CD4-positive, alpha-beta T cell treated with Interleukin-15 for 1 hour (primary cell): ENCODE measurements around the gene SLC24A3.
A peak's percentile ranks its signal among the peaks of the same experiment; 100 is the strongest.

Experiments used
- DNase-seq: peaks from one replicate; pipeline ENCODE4 v3.0.0-alpha.2; 2020

The SLC24A3 gene

GRCh38 chr20:19244291-19244690 is 31.8 kb downstream of the SLC24A3 start:
- no peak for DNase-seq

DNA sequence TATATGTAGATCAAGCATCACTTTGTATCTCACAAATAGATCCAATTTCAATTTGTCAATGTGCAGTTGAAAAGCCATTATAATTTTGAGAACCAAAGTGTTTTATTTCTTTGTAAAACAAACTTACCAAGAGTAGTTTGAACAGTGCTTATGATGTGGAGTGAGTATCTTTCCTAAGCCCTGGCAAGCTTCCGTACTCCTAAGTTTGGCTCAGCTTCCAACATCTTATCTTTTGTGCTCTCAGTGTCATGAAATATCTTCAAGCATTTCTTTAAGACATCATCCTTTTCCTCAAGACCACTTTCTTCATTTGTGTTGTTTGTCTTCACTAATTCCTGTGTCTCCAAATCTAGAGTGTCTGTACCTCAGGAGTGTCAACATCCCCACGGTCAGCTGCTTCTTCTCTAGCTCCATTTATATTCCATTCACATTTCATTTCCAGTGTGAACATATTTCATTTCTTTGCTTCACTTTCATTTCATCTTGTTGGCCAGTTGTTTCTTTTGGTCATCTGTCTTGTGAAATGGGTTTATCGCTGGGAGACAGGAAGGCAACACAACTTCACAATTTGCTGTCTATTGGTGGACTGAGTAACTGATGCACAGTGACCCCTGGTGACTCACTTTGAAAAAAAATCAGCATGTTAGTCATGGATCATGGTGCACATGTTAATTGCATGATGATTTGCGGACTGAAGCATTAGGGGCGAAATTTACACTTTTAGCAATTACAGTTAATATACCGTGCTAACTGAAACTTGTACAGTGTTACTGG is 36.9 kb downstream of the SLC24A3 start:
- peak; percentile 30 for DNase-seq

DNA sequence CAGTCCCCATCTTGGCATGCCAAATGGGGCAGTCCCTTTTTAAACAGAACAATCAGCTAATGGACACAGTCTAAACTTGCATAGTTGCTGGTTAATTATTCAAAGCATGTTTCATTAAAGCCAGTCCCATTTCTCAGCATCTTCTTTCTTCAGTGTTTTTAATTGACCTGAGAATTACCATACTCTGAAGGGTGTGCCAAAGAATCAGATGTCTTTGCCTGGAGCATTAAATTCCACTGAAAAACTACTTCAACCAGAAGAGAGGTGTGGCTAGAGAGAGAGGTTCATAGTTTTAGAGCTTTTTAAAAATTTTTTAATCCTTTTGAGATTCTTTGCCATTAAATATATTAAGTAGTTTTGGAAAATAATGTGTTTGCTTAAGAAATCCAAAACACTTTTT is 37.9 kb downstream of the SLC24A3 start:
- DNase-seq, result no peak

DNA sequence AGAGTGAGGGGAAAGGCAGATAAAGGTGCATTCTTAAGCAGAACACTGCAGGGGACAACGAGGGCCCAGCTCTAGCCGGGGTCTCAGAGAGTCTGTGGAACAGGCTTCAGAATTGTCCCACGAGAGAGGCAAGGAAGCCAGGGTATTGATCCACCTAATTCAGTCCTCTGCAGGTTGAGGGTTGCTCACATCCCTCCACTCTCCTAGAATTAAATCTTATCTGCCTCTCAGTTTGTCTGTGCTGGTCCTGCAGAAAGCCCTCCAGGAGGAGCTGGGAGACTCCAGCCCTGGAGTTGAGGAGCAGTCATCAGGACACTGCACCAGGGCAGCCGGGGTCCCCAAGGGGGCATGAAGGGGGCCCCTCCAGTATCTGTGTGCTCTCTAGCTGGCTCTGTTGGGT is 39.1 kb downstream of the SLC24A3 start:
- DNase-seq, result no peak

DNA sequence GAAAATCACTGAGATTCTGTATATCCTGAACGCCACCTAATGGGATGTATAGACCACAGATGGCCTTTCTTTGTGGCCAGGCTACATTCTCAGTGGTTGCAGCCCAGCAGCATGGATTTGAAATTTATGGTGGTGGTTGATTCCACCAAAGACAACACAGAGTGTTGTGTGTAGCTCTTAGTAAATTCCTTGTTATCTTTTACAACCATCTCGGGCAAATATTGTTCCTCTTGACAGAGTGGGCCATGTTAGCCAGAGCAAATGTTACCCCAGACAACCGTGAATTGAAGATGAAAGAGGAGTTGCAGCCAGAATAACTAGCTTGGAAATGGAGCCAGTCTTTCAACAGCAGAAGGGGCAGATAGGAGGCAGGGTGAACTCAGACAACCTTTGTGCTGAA is 39.5 kb downstream of the SLC24A3 start:
- DNase-seq, result no peak

- peak; percentile 54 for DNase-seq
Observed at GRCh38 chr20:19252451-19253120, 40.1 kb downstream of the SLC24A3 start.

- no peak for DNase-seq
Observed at GRCh38 chr20:19253316-19253715, 40.9 kb downstream of the SLC24A3 start.

DNA sequence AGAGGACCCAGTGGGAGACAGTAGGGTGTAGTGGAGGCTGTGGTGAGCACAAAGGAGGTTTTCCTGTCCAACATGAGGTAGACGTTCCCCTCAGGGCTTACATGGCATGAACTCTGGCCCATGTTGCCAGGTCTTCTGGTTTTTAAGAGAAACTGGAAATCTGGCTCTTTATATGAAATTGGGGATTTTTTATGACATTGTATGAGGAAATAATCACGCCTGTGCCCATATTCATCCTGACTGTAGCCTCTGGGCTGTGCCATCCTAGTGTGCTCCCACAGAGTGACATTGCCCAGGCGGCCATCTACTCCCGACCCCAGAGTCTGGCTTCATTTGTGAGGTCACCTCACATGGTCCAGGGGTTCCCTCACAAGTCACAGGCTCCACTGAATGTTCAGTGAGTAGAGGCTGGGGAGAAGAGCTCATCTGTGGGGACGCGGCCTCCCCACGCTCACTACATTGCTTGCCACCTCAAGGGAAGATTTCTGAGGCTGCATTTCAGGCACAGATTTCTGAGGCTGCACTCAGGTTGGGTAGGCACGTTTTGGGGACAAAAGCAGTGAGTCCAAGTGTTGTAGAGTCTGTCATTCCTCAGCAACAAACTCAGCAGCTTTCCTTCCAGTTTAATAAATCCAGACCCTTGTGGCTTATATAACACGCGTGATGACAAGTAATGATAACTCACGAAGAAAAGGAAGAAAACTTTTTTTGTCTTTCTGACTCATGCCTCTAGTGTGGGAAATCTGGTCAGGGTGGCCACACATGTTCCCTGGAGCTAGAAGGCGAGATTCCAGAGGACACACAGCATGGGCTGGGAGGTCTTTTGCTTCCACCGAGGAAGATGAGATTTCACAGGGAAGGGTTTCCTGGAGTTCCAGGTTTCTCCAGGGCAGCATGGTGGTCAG is 41.7 kb downstream of the SLC24A3 start:
- no peak for DNase-seq

DNA sequence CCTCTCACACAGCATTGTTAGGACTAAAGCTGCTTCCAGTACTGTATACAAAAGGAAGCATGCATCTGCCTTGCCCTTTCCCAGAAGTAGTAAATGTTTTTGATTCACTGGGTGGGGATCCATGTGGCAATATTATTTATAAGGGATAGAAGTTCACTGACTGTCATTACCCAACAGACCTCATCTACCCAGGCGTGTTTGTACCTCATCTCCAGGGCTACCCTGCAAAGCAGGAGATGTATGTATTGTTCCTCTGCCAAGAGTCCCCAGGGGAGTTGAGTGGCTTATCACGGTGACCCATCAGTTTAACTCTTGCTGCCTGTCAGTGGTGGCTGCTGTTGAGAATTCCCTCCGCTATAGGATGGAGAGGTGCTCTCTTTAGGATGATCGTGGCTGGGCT is 42.5 kb downstream of the SLC24A3 start:
- no peak for DNase-seq

- DNase-seq, result no peak
Observed at GRCh38 chr20:19256085-19256484, 43.6 kb downstream of the SLC24A3 start.

DNA sequence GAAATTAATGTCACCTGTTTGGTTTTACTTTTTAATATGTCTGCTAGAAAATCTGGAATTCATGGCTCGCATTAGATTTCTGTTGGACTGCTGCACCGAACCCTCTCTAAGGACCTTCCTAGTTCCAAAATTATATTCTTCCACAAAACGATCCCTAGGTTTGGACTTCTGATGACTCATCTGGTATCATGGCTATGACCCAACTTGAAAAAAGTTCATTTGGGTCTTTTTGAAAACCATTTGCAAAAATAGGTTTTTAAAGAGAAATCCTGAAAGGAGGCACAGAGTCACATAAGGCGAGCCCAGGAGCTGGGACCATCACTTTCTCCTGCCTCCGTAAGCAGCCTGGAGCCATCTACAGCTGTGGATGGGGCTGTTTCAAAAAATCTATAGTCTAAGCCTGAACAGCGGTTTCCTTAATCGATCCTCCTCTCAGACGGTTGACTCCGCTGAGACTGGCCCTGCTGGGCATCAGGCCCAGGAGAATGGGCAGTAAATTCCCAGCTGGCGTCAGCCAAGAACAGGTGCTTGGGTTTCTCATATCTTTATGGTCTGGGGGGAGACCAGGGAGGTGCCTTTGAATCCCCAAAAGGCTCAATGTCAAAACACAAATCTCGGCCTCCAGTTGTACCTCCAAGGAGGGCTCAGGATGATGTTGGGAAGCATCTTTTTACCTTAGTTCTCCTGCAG is 44.6 kb downstream of the SLC24A3 start:
- no peak for DNase-seq

GRCh38 chr20:19257865-19258264 is 45.4 kb downstream of the SLC24A3 start:
- DNase-seq, result no peak

DNA sequence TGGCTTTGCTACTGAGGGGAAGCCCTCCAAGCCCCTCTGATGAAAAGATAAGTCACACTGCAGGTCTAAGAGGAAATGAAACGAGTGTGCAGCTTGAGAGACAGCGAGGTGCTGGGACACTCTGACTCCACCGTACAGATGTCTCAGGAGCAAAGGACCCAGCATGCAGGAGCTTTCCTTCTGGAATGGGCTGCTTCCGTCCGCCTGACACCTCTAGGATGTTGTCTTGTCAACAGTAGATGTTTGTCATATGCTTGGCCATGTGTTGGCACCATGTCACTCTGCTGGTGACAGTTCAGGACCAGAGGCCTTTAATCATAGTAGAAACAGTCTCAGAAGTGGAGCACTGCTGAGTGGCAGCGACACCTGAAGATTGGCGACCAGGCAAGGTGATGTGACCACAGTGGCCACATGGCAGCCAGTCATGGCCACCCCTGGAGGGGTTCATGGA is 46.7 kb downstream of the SLC24A3 start:
- DNase-seq, result no peak

GRCh38 chr20:19260412-19261090 is 48.1 kb downstream of the SLC24A3 start:
- peak; percentile 44 for DNase-seq

DNA sequence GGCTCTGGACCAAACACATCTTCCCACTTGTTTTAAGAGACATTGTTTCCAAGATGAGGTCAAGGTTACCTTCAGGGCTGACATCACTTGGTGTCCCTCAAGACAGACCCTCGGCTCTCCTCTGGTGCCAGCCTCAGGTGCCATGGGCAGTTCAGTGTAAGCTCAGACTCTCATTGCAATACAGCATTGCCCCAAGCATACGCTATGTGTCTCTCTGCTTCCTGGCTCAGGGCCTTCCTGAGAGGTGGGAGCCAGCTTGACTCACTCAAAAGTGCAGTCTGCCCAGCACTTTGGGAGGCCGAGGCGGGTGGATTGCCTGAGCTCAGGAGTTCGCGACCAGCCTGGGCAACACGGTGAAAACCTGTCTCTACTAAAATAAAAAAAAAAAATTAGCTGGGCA is 51.7 kb downstream of the SLC24A3 start:
- DNase-seq, result no peak

GRCh38 chr20:19265646-19266374 is 53.4 kb downstream of the SLC24A3 start:
- no peak for DNase-seq

GRCh38 chr20:19268426-19268825 is 56.0 kb downstream of the SLC24A3 start:
- DNase-seq, result no peak

GRCh38 chr20:19269737-19270340 is 57.4 kb downstream of the SLC24A3 start:
- no peak for DNase-seq

DNA sequence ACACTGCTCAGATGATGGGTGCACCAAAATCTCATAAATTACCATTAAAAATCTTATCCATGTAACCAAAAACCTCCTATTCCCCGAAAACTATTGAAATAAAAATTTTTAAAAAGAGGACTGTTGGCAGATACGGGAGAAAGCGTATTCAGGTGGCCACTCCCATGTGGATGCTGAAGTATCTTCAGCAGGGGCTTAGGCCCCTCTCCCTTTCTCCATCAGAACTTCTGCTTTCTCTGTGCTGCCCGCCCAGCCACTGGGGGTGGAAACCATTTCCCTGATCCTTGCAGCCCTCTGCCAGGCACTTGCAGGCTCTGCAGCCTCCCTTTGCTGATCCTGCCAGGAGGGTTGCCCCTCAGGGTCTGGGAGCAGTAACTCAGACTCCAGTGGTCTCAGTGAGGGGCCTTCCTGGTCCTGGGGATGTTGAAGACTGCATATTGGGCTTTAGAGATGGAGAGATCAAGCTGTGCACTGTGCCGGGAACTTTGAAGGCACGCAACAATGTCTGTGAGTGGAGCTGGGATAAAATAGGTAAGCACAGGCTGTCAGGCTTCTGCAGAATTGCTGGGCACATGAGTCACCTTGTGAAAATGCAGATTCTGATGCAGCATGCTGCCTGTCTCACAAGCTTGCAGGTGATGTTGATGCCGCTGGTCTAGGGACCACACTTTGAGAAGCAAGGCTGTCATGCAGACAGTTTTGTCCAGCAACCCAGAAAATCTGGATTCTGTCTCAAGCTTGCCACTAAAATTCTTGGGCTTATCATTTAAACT is 59.6 kb downstream of the SLC24A3 start:
- no peak for DNase-seq

GRCh38 chr20:19272976-19273654 is 60.7 kb downstream of the SLC24A3 start:
- DNase-seq, result no peak
